GM20431 (cell line): ENCODE measurements around the gene PIR.

Source experiments
- in situ Hi-C: fragments of 300-500 bp; cut with MseI, MboI; formaldehyde crosslinking; loops from one replicate; pipeline ENCODE4 v1.15.0; 2020; ENCODE audit warnings: low sequenced_read_pairs; ENCODE audit not compliant: unreplicated experiment

Gene PIR

GRCh38 chrX:15430584-15430983, 62.5 kb downstream of the PIR start:
- in situ Hi-C loops, result no loop called here

GRCh38 chrX:15430076-15430475, 63.1 kb downstream of the PIR start:
- in situ Hi-C loops, result no loop called here

- in situ Hi-C loops, result no loop called here
These were observed 68.1 kb downstream of the PIR start for GRCh38 chrX:15425024-15425423.

GRCh38 chrX:15418707-15419181, 74.4 kb downstream of the PIR start:
- in situ Hi-C loops, result no loop called here

GRCh38 chrX:15418041-15418706, 75.0 kb downstream of the PIR start:
- in situ Hi-C loops, result no loop called here

GRCh38 chrX:15416133-15416993, 76.8 kb downstream of the PIR start:
- in situ Hi-C loops, result no loop called here

- in situ Hi-C loops, result no loop called here
These were observed 80.0 kb downstream of the PIR start for GRCh38 chrX:15413101-15413500.

GRCh38 chrX:15410947-15411346, 82.2 kb downstream of the PIR start:
- in situ Hi-C loops, result no loop called here

- in situ Hi-C loops, result no loop called here
These were observed 82.7 kb downstream of the PIR start for GRCh38 chrX:15410430-15410829.

- in situ Hi-C loops, result no loop called here
These were observed 87.3 kb downstream of the PIR start for GRCh38 chrX:15405846-15406245.

GRCh38 chrX:15404401-15405096, 88.6 kb downstream of the PIR start:
- in situ Hi-C loops, result no loop called here

- in situ Hi-C loops, result no loop called here
These were observed 91.8 kb downstream of the PIR start for GRCh38 chrX:15401378-15401777.

GRCh38 chrX:15399962-15400391, 93.2 kb downstream of the PIR start:
- in situ Hi-C loops, result no loop called here

- in situ Hi-C loops, result no loop called here
These were observed 94.3 kb downstream of the PIR start for GRCh38 chrX:15398874-15399273.

GRCh38 chrX:15395789-15396188, 97.3 kb downstream of the PIR start:
- in situ Hi-C loops, result no loop called here

- in situ Hi-C loops, result no loop called here
These were observed 101.3 kb downstream of the PIR start for GRCh38 chrX:15391850-15392249.

- in situ Hi-C loops, result no loop called here
These were observed 108.8 kb downstream of the PIR start, which contains the start of gene VEGFD for GRCh38 chrX:15384304-15384703. Gene VEGFD, minus strand, starts transcription at chrX:15384413. Its CDS starts 467 bp downstream, at chrX:15383946.

- in situ Hi-C loops, result no loop called here
These were observed 110.3 kb downstream of the PIR start for GRCh38 chrX:15382813-15383212.

- in situ Hi-C loops, result no loop called here
These were observed 116.2 kb downstream of the PIR start for GRCh38 chrX:15376956-15377355.

- in situ Hi-C loops, result no loop called here
These were observed 119.2 kb downstream of the PIR start for GRCh38 chrX:15373976-15374375.
